Fibroblast of pulmonary artery (primary cell): ENCODE data around the gene HHAT.

Experiments used
- DNase-seq: peaks from one replicate; pipeline ENCODE4 v3.0.0-alpha.2; 2010; ENCODE audit warnings: low read depth
- H3K4me3 ChIP-seq: replicated peaks from 2 replicates; pipeline ENCODE4 v1.5.1; 2011; ENCODE audit warnings: low read depth, mild to moderate bottlenecking, control low read depth, low read length, moderate library complexity
- TF ChIP-seq, protein P1 (sequence below): IDR thresholded peaks from 2 replicates; pipeline ENCODE4 v1.5.1; 2011; ENCODE audit warnings: mild to moderate bottlenecking, control low read depth, low read length, inconsistent platforms; ENCODE audit errors: missing control alignments

The HHAT gene

DNA sequence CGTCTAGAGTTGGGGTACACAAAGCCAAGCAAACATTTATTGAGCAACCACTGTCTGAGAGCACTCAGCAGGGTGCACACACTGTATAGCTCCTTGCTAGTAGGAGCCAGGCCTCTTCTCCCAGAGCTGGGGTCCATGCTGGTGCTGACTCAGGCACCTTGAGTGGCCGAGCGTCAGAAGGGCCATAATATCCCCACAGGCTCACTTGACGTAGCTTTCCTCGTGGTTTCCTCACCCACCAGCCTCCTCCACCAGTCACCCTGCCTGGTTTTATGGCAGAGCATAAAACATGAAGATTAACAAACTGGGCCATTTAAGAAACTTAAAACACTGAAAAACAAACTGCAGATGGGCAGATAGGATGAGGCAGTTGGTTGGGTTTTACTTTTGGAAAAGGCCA is 361.5 kb downstream of the HHAT start:
- DNase-seq = no peak
- TF ChIP-seq, protein P1, sequence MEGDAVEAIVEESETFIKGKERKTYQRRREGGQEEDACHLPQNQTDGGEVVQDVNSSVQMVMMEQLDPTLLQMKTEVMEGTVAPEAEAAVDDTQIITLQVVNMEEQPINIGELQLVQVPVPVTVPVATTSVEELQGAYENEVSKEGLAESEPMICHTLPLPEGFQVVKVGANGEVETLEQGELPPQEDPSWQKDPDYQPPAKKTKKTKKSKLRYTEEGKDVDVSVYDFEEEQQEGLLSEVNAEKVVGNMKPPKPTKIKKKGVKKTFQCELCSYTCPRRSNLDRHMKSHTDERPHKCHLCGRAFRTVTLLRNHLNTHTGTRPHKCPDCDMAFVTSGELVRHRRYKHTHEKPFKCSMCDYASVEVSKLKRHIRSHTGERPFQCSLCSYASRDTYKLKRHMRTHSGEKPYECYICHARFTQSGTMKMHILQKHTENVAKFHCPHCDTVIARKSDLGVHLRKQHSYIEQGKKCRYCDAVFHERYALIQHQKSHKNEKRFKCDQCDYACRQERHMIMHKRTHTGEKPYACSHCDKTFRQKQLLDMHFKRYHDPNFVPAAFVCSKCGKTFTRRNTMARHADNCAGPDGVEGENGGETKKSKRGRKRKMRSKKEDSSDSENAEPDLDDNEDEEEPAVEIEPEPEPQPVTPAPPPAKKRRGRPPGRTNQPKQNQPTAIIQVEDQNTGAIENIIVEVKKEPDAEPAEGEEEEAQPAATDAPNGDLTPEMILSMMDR = no peak

DNA sequence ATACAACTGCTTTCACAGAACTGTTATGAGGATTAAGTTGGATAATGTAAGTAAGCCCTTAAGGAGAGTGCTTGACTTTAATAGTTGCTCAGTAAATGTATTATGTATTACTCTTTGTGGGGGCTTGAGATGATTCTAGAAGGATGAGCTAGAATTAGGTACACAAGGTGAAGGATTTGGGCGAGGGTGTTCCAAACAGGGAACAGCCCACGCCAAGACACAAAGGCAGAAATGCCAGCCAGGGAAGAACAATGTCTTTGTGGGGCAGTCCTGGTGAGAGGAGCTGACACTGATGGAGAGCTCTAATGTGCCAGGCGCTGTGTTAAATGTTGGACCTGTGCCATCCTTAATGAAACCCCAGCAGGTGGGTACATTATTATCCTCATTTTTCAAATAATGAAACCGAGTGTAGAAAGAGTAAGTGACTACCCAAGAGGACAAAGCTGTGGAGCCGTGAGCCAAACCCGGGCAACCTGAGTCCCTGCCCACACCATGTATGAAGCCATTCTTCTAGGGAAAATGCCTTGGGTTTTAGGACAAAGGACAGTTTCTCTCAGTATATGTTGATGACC is 362.4 kb downstream of the HHAT start:
- no peak for DNase-seq
- TF ChIP-seq, protein P1 = no peak
- H3K4me3 ChIP-seq = no peak overlapping the region

More for the DNA sequence above, 361.5 kb downstream of the HHAT start:
- no peak overlapping the region for H3K4me3 ChIP-seq

DNA sequence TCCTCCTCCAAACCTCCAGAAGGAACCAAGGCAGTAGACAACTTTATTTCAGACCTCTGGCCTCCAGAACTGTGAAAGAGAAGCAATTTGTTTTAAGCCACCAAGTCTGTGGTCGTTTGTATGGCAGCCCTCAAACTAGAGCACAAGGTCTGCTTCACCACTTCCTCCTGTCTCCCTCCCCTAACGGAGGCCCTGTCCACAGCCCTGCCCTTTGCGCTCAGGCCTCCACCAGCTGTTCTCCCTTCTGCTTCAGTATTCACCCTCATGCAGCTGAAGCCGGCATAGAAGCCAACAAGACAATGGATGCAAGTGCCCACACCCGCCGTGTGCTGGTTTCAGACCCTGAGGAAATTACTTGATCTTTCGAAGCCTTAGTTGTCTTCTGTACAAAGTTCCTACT is 364.1 kb downstream of the HHAT start:
- TF ChIP-seq, protein P1 = no peak
- no peak overlapping the region for H3K4me3 ChIP-seq
- no peak for DNase-seq

DNA sequence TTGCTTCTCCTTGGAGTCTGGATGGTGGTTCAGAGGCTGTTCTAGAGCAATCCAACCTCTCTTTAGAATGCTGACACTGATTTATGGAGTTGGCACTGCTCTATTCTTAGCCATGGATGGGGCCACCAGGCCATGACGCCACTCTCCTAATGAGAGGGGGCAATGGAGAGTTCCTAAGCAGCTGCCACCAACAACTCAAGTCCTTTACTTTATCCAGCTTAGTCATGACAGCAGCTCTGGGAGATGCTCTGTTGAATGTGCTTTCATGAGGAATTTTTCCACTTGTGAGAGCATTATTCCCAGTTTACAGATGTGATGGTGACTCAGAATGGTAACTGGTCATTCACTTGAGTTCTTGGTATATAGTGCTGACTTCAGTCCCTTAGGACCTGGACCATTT is 366.3 kb downstream of the HHAT start:
- DNase-seq = no peak
- TF ChIP-seq, protein P1 = no peak
- no peak overlapping the region for H3K4me3 ChIP-seq

DNA sequence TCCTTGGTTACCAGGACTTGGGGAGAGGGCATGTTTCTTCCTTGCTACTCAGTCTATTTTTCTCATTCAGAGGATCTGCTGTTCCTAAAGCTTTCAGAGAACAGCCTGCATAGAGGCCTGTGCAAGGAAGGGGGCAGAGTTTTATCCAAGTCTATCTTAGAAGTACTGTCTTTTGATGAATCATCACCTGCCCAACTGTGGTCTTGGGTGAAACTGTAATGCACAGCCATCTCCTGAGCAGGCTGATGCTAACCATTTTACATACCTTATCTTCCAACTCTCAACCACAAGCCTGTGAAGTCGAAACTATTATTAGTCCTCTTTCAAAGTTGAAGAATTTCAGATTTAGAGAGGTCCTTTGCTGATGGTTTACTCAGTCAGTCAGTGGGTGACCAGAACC is 368.0 kb downstream of the HHAT start:
- TF ChIP-seq, protein P1 = no peak
- no peak overlapping the region for H3K4me3 ChIP-seq
- DNase-seq = no peak

DNA sequence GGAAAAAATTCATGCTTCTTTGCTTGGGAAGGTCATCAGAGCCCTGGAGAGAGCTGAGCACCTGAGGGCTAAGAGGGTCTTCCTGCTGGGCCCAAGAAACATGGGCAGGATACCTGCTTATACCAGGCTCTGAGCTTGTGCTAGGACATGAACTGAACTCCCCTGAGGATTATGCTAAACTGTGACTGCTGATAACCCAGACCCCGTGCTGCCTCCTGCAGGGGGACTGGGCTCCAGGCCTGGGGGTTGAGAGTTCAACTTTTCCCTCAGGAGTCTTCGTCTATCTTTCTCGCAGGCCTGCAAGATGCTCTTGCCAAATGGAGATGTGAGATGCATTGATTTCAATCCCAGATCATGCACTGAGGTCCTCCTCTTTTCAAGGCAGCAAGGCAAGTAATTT is 368.5 kb downstream of the HHAT start:
- H3K4me3 ChIP-seq = no peak overlapping the region
- TF ChIP-seq, protein P1 = no peak
- no peak for DNase-seq

DNA sequence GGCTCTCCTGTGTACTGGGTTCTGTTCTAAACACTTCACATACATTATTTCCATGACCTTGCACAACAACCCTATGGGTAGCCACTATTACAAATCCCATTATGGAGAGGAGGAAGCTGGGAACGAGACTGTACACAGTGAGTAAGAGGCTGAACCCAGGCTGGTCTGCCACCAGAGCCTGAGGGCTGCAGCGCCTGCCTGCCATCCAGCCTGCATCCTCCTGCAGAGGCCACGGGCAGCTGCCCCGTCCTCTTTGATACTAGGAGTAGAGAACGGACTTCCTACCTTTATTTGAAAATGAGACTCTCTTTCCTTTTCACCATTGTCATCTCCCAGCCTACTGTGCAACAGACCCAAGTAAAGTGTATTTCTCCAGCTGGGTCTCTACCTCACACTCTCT is 370.0 kb downstream of the HHAT start:
- DNase-seq = no peak
- TF ChIP-seq, protein P1 = no peak
- H3K4me3 ChIP-seq = no peak overlapping the region
